H9 (cell line): ENCODE data around the gene C7. TPM values are rescaled to one million over a fixed set of nuclear protein-coding genes. Genes with fewer than 3 reads are reported as not detected.

Experiments
- DNase-seq: peaks from one replicate; pipeline ENCODE4 v3.0.0-alpha.2; 2017
- H2AFZ ChIP-seq: one replicate; pipeline ENCODE4 v1.6.1; 2013; ENCODE audit warnings: mild to moderate bottlenecking, low read length, control low read depth, moderate library complexity
- H2AK5ac ChIP-seq: 2 replicates; pipeline ENCODE4 v1.6.1; 2013; ENCODE audit warnings: low read length, control low read depth, mixed read lengths; ENCODE audit not compliant: insufficient read length
- H2BK120ac ChIP-seq: one replicate; pipeline ENCODE4 v1.6.1; 2013; ENCODE audit warnings: low read depth, mild to moderate bottlenecking, low read length, control low read depth, inconsistent platforms; ENCODE audit not compliant: poor library complexity, severe bottlenecking
- H2BK12ac ChIP-seq: 2 replicates; pipeline ENCODE4 v1.6.1; 2013; ENCODE audit warnings: low read length, control low read depth, mixed read lengths, low read depth; ENCODE audit not compliant: insufficient read length
- H2BK15ac ChIP-seq: 2 replicates; pipeline ENCODE4 v1.6.1; 2013; ENCODE audit warnings: low read depth, low read length, control low read depth
- H2BK20ac ChIP-seq: one replicate; pipeline ENCODE4 v1.6.1; 2013; ENCODE audit warnings: low read depth, mild to moderate bottlenecking, low read length, control low read depth, inconsistent platforms; ENCODE audit not compliant: poor library complexity, severe bottlenecking
- H2BK5ac ChIP-seq: 2 replicates; pipeline ENCODE4 v1.6.1; 2013; ENCODE audit warnings: low read length, control low read depth, mixed read lengths; ENCODE audit not compliant: insufficient read length
- H3K14ac ChIP-seq: 2 replicates; pipeline ENCODE4 v1.6.1; 2013; ENCODE audit warnings: low read length, control low read depth; ENCODE audit not compliant: insufficient read depth
- H3K18ac ChIP-seq: 2 replicates; pipeline ENCODE4 v1.6.1; 2013; ENCODE audit warnings: low read depth, mild to moderate bottlenecking, mixed read lengths, low read length, control low read depth; ENCODE audit not compliant: insufficient read length
- H3K23ac ChIP-seq: 2 replicates; pipeline ENCODE4 v1.6.1; 2013; ENCODE audit warnings: low read length, control low read depth, mixed read lengths, low read depth; ENCODE audit not compliant: insufficient read length
- H3K23me2 ChIP-seq: 2 replicates; pipeline ENCODE4 v1.6.1; 2013; ENCODE audit warnings: low read depth, mild to moderate bottlenecking, mixed read lengths, low read length, control low read depth; ENCODE audit not compliant: insufficient read length, poor library complexity, severe bottlenecking
- H3K27ac ChIP-seq: 2 replicates; pipeline ENCODE4 v1.5.1; 2013; ENCODE audit warnings: low read length, control low read depth, mixed read lengths, low read depth; ENCODE audit not compliant: insufficient read length
- H3K27me3 ChIP-seq: 2 replicates; pipeline ENCODE4 v1.6.1; 2013; ENCODE audit warnings: low read length, control low read depth, inconsistent platforms; ENCODE audit not compliant: insufficient read depth
- H3K4ac ChIP-seq: 2 replicates; pipeline ENCODE4 v1.6.1; 2013; ENCODE audit warnings: low read depth, mild to moderate bottlenecking, control low read depth, inconsistent platforms, low read length, moderate library complexity
- H3K4me1 ChIP-seq: 2 replicates; pipeline ENCODE4 v1.6.1; 2013; ENCODE audit warnings: low read length, control low read depth, inconsistent platforms; ENCODE audit not compliant: insufficient read depth
- H3K4me2 ChIP-seq: 2 replicates; pipeline ENCODE4 v1.6.1; 2013; ENCODE audit warnings: low read length, control low read depth, mixed read lengths; ENCODE audit not compliant: insufficient read length, insufficient read depth
- H3K56ac ChIP-seq: 2 replicates; pipeline ENCODE4 v1.6.1; 2013; ENCODE audit warnings: low read depth, mild to moderate bottlenecking, mixed read lengths, low read length, control low read depth; ENCODE audit not compliant: insufficient read length
- H3K79me1 ChIP-seq: 2 replicates; pipeline ENCODE4 v1.6.1; 2013; ENCODE audit warnings: low read depth, mild to moderate bottlenecking, moderate library complexity, low read length, control low read depth, inconsistent platforms; ENCODE audit not compliant: insufficient read depth, poor library complexity, severe bottlenecking
- H3K79me2 ChIP-seq: 2 replicates; pipeline ENCODE4 v1.6.1; 2013; ENCODE audit warnings: low read length, control low read depth, inconsistent platforms; ENCODE audit not compliant: insufficient read depth
- H3K9ac ChIP-seq: 2 replicates; pipeline ENCODE4 v1.6.1; 2013; ENCODE audit warnings: low read length, control low read depth, mixed read lengths; ENCODE audit not compliant: insufficient read length; ENCODE audit errors: extremely low read depth
- H3K9me3 ChIP-seq: one replicate; pipeline ENCODE4 v1.6.1; 2013; ENCODE audit warnings: low read depth, low read length, inconsistent platforms; ENCODE audit not compliant: control insufficient read depth
- H3T11ph ChIP-seq: one replicate; pipeline ENCODE4 v1.6.1; 2013; ENCODE audit warnings: mild to moderate bottlenecking, low read length, control low read depth, inconsistent platforms
- H4K20me1 ChIP-seq: one replicate; pipeline ENCODE4 v1.6.1; 2013; ENCODE audit not compliant: control insufficient read depth, insufficient read length, insufficient read depth
- H4K5ac ChIP-seq: 2 replicates; pipeline ENCODE4 v1.6.1; 2013; ENCODE audit warnings: low read depth, mild to moderate bottlenecking, mixed read lengths, low read length, control low read depth; ENCODE audit not compliant: insufficient read length
- H4K8ac ChIP-seq: replicated peaks from 2 replicates; pipeline ENCODE4 v1.6.1; 2013; ENCODE audit warnings: low read length, control low read depth, mixed read lengths, low read depth; ENCODE audit not compliant: insufficient read length
- H4K91ac ChIP-seq: 2 replicates; pipeline ENCODE4 v1.6.1; 2013; ENCODE audit warnings: low read depth, mild to moderate bottlenecking, moderate library complexity, mixed read lengths, low read length, control low read depth; ENCODE audit not compliant: insufficient read length
- H3K27ac Mint-ChIP-seq, 3 experiments: 2 replicates in 2 of 3; 3 replicates in 1 of 3; pipeline ENCODE4 v1.8.0; 2020 to 2021; ENCODE audit warnings: mixed read lengths in 3 of 3, mild to moderate bottlenecking in 1 of 3, moderate library complexity in 1 of 3
- H3K27me3 Mint-ChIP-seq: 2 replicates; pipeline ENCODE4 v1.8.0; 2021; ENCODE audit warnings: low read depth, mild to moderate bottlenecking, moderate library complexity, mixed read lengths
- H3K36me3 Mint-ChIP-seq, 3 experiments: 2 replicates in 2 of 3; 3 replicates in 1 of 3; pipeline ENCODE4 v1.8.0; 2020 to 2021; ENCODE audit warnings: low read depth in 3 of 3, mixed read lengths in 3 of 3; ENCODE audit not compliant: insufficient read depth in 1 of 3
- H3K4me1 Mint-ChIP-seq, 2 experiments: 2 replicates each; pipeline ENCODE4 v1.8.0; 2020; ENCODE audit warnings: mixed read lengths in 2 of 2
- H3K4me3 Mint-ChIP-seq, 2 experiments: 2 replicates in 1 of 2; 3 replicates in 1 of 2; pipeline ENCODE4 v1.8.0; 2020 to 2021; ENCODE audit warnings: mild to moderate bottlenecking in 2 of 2, mixed read lengths in 2 of 2, moderate library complexity in 1 of 2
- H3K9me3 Mint-ChIP-seq, 2 experiments: 2 replicates in 1 of 2; 3 replicates in 1 of 2; pipeline ENCODE4 v1.8.0; 2020; ENCODE audit warnings: mild to moderate bottlenecking in 2 of 2, mixed read lengths in 2 of 2, moderate library complexity in 1 of 2
- CTCF ChIP-seq: fragments of 200-600 bp; sonication (generic); conservative IDR thresholded peaks from 3 replicates; pipeline ENCODE4 v1.8.0; 2021; ENCODE audit warnings: antibody characterized with exemption, mild to moderate bottlenecking
- WGBS: extraction: QIAGEN DNeasy Blood & Tissue Kit; methylation state at CpG from one replicate; pipeline ENCODE4 v1.1.7; 2013; ENCODE audit warnings: missing lambda C conversion rate, low lambda C conversion rate, mixed read lengths; ENCODE audit not compliant: insufficient read length; ENCODE audit errors: extremely low coverage; 5-methylcytosine and 5-hydroxymethylcytosine counted together
- total RNA-seq: library from RNA; stranded (reverse); gene quantifications from 2 replicates; pipeline ENCODE4 v1.2.1, GENCODE V29; 2021

C7 gene
- total RNA-seq, 1 experiment from 2014 or later = 0.52 TPM

- Histone ChIP-seq H4K8ac (no peak overlapping the region), H2AFZ (no peak overlapping the region), H3T11ph (no peak overlapping the region), H3K4me2 (no peak overlapping the region), H4K5ac (no peak overlapping the region), H3K23ac (no peak overlapping the region), H2BK12ac (no peak overlapping the region), H3K4ac (no peak overlapping the region), H3K56ac (no peak overlapping the region), H3K9ac (no peak overlapping the region), H2AK5ac (no peak overlapping the region), H3K23me2 (no peaks in the 10 kb centered on the region), H3K27me3 (no peaks in the 10 kb centered on the region), H3K14ac (no peak overlapping the region), H2BK5ac (no peak overlapping the region), H2BK20ac (no peak overlapping the region), H3K9me3 (no peaks in the 10 kb centered on the region), H2BK15ac (no peak overlapping the region), H3K4me1 (peaks cover 3% of the 10 kb centered on the region), H3K18ac (no peak overlapping the region), H3K79me1 (no peaks in the 10 kb centered on the region), H2BK120ac (no peak overlapping the region), H4K20me1 (no peaks in the 10 kb centered on the region), H4K91ac (no peak overlapping the region), H3K27ac (no peak overlapping the region), H3K79me2 (no peaks in the 10 kb centered on the region)
- no peak for TF ChIP-seq CTCF
- H3K4me3 Mint-ChIP-seq = no peak overlapping the region
- no peaks in the 10 kb centered on the region for H3K27me3 Mint-ChIP-seq
- no CpG with 5 or more reads among the region's 1 CpG for WGBS
- peaks cover 8 to 15% of the 10 kb centered on the region in 2 experiments for H3K4me1 Mint-ChIP-seq
- H3K36me3 Mint-ChIP-seq = peaks cover 0 to 9% (median 3%) of the 10 kb centered on the region in 3 experiments; a peak in 3 of 7 replicates
- no peak overlapping the region; a peak in 1 of 7 replicates for H3K27ac Mint-ChIP-seq
- H3K9me3 Mint-ChIP-seq = peaks cover 12 to 16% of the 10 kb centered on the region in 2 experiments
- no peak for DNase-seq
Observed at GRCh38 chr5:40960037-40960436, 50.7 kb downstream of the C7 start.
